DLD1 (cell line): ENCODE measurements around the gene IFNGR2.

Experiments
- in situ Hi-C: cut with HindIII; loops from 2 replicates; pipeline ENCODE4 v1.10.0; 2017; ENCODE audit warnings: low sequenced_read_pairs

Gene IFNGR2

GRCh38 chr21:33480481-33481103 is 77.4 kb downstream of the IFNGR2 start:
- in situ Hi-C loops, result no loop called here

- in situ Hi-C loops, result no loop called here
Observed at GRCh38 chr21:33481314-33481943, 78.2 kb downstream of the IFNGR2 start.
